Erythroblast (primary cell): Measurements from ENCODE around the gene IGSF9B.

ENCODE experiments used
- GATA1 ChIP-seq: IDR thresholded peaks from 2 replicates; pipeline ENCODE4 v1.6.1; 2011; ENCODE audit warnings: low read depth, mild to moderate bottlenecking, control low read depth, low read length, moderate library complexity
- POLR2A ChIP-seq: IDR thresholded peaks from 2 replicates; pipeline ENCODE4 v1.6.1; 2011; ENCODE audit warnings: mild to moderate bottlenecking, low read length

DNA sequence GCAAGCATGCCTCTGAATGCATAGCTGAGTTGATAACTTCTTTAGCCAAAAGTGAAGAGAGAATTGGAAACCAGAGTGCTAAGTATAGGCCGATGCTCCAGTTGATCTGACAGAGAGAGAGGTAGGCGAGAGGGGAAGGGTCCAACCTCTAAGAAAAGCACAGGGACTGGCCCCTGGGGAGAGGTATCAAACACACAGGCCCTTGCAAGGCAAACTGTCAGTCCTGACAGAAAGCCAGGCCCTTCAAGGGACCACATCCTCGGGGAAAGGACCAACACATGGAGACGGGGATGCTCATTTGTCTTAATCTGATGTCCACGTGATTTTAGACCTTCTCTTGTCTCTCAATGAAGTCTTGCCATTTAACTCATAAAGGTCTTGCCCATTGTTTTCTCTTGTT, 67.6 kb downstream of the IGSF9B start:
- no peak for TF ChIP-seq POLR2A
- TF ChIP-seq GATA1, result no peak
